ENCODE results near the gene SH3BGRL3.

- TF ChIP-seq ZNF70 (CRISPR knock-in tag; IDR thresholded peaks at IDR 0.05) (no peak), ARNTL (CRISPR knock-in tag; IDR thresholded peaks at IDR 0.05; ENCODE audit: borderline replicate concordance, low read depth) (no peak), PATZ1 (CRISPR knock-in tag; IDR thresholded peaks at IDR 0.05; ENCODE audit: borderline replicate concordance) (no peak), ZC3H10 (CRISPR knock-in tag; IDR thresholded peaks at IDR 0.05) (no peak)
Observed at GRCh38 chr1:26265405-26265804, 14.5 kb upstream of the SH3BGRL3 start.
